ENCODE results near the gene VMA21. TPM values are rescaled to one million over a fixed set of nuclear protein-coding genes. Genes with fewer than 3 reads are reported as not detected.
A peak's percentile ranks its signal among the peaks of the same experiment; 100 is the strongest.

VMA21 gene
- 10 to 100 TPM; 26.1 to 31.2 (median 27.9) TPM for polyA plus RNA-seq (ENCODE audit: insufficient read length in 3 of 3)
- long read RNA-seq, donor 1, full-length matches to known transcripts = 10 of 10 reads
- long read RNA-seq, donor 1, partial matches to known transcripts = 0 of 10 reads
- long read RNA-seq, donor 1, other reads (novel, unspliced or antisense) = 0 of 10 reads
- long read RNA-seq, donor 2, full-length matches to known transcripts = 7 of 7 reads
- long read RNA-seq, donor 2, partial matches to known transcripts = 0 of 7 reads
- long read RNA-seq, donor 2, other reads (novel, unspliced or antisense) = 0 of 7 reads
- long read RNA-seq, donor 3, full-length matches to known transcripts = 13 of 13 reads
- long read RNA-seq, donor 3, partial matches to known transcripts = 0 of 13 reads
- long read RNA-seq, donor 3, other reads (novel, unspliced or antisense) = 0 of 13 reads
- long read RNA-seq, donor 4, full-length matches to known transcripts = 5 of 5 reads
- long read RNA-seq, donor 4, partial matches to known transcripts = 0 of 5 reads
- long read RNA-seq, donor 4, other reads (novel, unspliced or antisense) = 0 of 5 reads
- long read RNA-seq, donor 5, full-length matches to known transcripts = 23 of 23 reads
- long read RNA-seq, donor 5, partial matches to known transcripts = 0 of 23 reads
- long read RNA-seq, donor 5, other reads (novel, unspliced or antisense) = 0 of 23 reads
- long read RNA-seq, donor 6, full-length matches to known transcripts = 11 of 11 reads
- long read RNA-seq, donor 6, partial matches to known transcripts = 0 of 11 reads
- long read RNA-seq, donor 6, other reads (novel, unspliced or antisense) = 0 of 11 reads
- long read RNA-seq, donor 7, full-length matches to known transcripts = 12 of 12 reads
- long read RNA-seq, donor 7, partial matches to known transcripts = 0 of 12 reads
- long read RNA-seq, donor 7, other reads (novel, unspliced or antisense) = 0 of 12 reads
- long read RNA-seq, donor 8, full-length matches to known transcripts = 14 of 14 reads
- long read RNA-seq, donor 8, partial matches to known transcripts = 0 of 14 reads
- long read RNA-seq, donor 8, other reads (novel, unspliced or antisense) = 0 of 14 reads
- long read RNA-seq, donor 9, full-length matches to known transcripts = 6 of 24 reads
- long read RNA-seq, donor 9, partial matches to known transcripts = 18 of 24 reads
- long read RNA-seq, donor 9, other reads (novel, unspliced or antisense) = 0 of 24 reads
- long read RNA-seq, donor 10, full-length matches to known transcripts = 6 of 6 reads
- long read RNA-seq, donor 10, partial matches to known transcripts = 0 of 6 reads
- long read RNA-seq, donor 10, other reads (novel, unspliced or antisense) = 0 of 6 reads
- long read RNA-seq, donor 11, full-length matches to known transcripts = 12 of 12 reads
- long read RNA-seq, donor 11, partial matches to known transcripts = 0 of 12 reads
- long read RNA-seq, donor 11, other reads (novel, unspliced or antisense) = 0 of 12 reads
- long read RNA-seq, donor 12, full-length matches to known transcripts = 2 of 2 reads
- long read RNA-seq, donor 12, partial matches to known transcripts = 0 of 2 reads
- long read RNA-seq, donor 12, other reads (novel, unspliced or antisense) = 0 of 2 reads
- long read RNA-seq, donor 13, full-length matches to known transcripts = 18 of 18 reads
- long read RNA-seq, donor 13, partial matches to known transcripts = 0 of 18 reads
- long read RNA-seq, donor 13, other reads (novel, unspliced or antisense) = 0 of 18 reads
- long read RNA-seq, donor 14, full-length matches to known transcripts = 3 of 3 reads
- long read RNA-seq, donor 14, partial matches to known transcripts = 0 of 3 reads
- long read RNA-seq, donor 14, other reads (novel, unspliced or antisense) = 0 of 3 reads
- long read RNA-seq, donor 15, full-length matches to known transcripts = 2 of 2 reads
- long read RNA-seq, donor 15, partial matches to known transcripts = 0 of 2 reads
- long read RNA-seq, donor 15, other reads (novel, unspliced or antisense) = 0 of 2 reads
- long read RNA-seq, donor 16, full-length matches to known transcripts = 21 of 28 reads
- long read RNA-seq, donor 16, partial matches to known transcripts = 7 of 28 reads
- long read RNA-seq, donor 16, other reads (novel, unspliced or antisense) = 0 of 28 reads

GRCh38 chrX:151396825-151397740, at the start of gene VMA21:
Gene VMA21, plus strand, starts transcription at chrX:151397206. Its CDS starts 103 bp downstream, at chrX:151397309.
- DNase-seq (ENCODE audit: extremely low read depth in 1 of 11, low read depth in 9 of 11, low spot score in 4 of 11) = peak; percentile 27 to 74 (median 65)

GRCh38 chrX:151359341-151359740, 37.7 kb upstream of the VMA21 start:
- no peak for DNase-seq (ENCODE audit: extremely low read depth in 1 of 11, low read depth in 9 of 11, low spot score in 4 of 11)

- DNase-seq (ENCODE audit: extremely low read depth in 1 of 11, low read depth in 9 of 11, low spot score in 4 of 11) = peak in 3 of 11 donors; percentile 4 to 8 (median 6)
Observed at GRCh38 chrX:151359931-151360871, 36.8 kb upstream of the VMA21 start.

GRCh38 chrX:151363316-151363715, 33.7 kb upstream of the VMA21 start:
- DNase-seq (ENCODE audit: extremely low read depth in 1 of 11, low read depth in 9 of 11, low spot score in 4 of 11) = no peak

- no peak for DNase-seq (ENCODE audit: extremely low read depth in 1 of 11, low read depth in 9 of 11, low spot score in 4 of 11)
Observed at GRCh38 chrX:151365579-151365978, 31.4 kb upstream of the VMA21 start.

GRCh38 chrX:151370906-151371305, 26.1 kb upstream of the VMA21 start:
- DNase-seq (ENCODE audit: extremely low read depth in 1 of 11, low read depth in 9 of 11, low spot score in 4 of 11) = no peak

- DNase-seq (ENCODE audit: extremely low read depth in 1 of 11, low read depth in 9 of 11, low spot score in 4 of 11) = no peak
Observed at GRCh38 chrX:151384807-151385206, 12.2 kb upstream of the VMA21 start.

GRCh38 chrX:151386838-151387459, 10.1 kb upstream of the VMA21 start:
- no peak for DNase-seq (ENCODE audit: extremely low read depth in 1 of 11, low read depth in 9 of 11, low spot score in 4 of 11)

- no peak for DNase-seq (ENCODE audit: extremely low read depth in 1 of 11, low read depth in 9 of 11, low spot score in 4 of 11)
Observed at GRCh38 chrX:151391722-151392121, 5.3 kb upstream of the VMA21 start.

- DNase-seq (ENCODE audit: extremely low read depth in 1 of 11, low read depth in 9 of 11, low spot score in 4 of 11) = no peak
Observed at GRCh38 chrX:151393514-151393913, 3.5 kb upstream of the VMA21 start.

GRCh38 chrX:151396042-151396824, 773 bp upstream of the VMA21 start:
- DNase-seq (ENCODE audit: extremely low read depth in 1 of 11, low read depth in 9 of 11, low spot score in 4 of 11) = peak in 9 of 11 donors; percentile 0 to 43 (median 22)

GRCh38 chrX:151397741-151398070, 700 bp downstream of the VMA21 start:
- DNase-seq (ENCODE audit: extremely low read depth in 1 of 11, low read depth in 9 of 11, low spot score in 4 of 11) = no peak

- DNase-seq (ENCODE audit: extremely low read depth in 1 of 11, low read depth in 9 of 11, low spot score in 4 of 11) = no peak
Observed at GRCh38 chrX:151398346-151398745, 1.3 kb downstream of the VMA21 start.

GRCh38 chrX:151402719-151403390, 5.8 kb downstream of the VMA21 start:
- DNase-seq (ENCODE audit: extremely low read depth in 1 of 11, low read depth in 9 of 11, low spot score in 4 of 11) = no peak
